OCI-LY3 (cell line): ENCODE results near the gene VAV2.

Experiments used
- CTCF ChIP-seq: fragments of 200-600, 300-600 bp; sonication (generic); IDR thresholded peaks from 2 replicates; pipeline ENCODE4 v1.5.1; 2014; ENCODE audit warnings: antibody characterized with exemption, low read length, low read depth
- EZH2phosphoT487 ChIP-seq: fragments of 200-600 bp; shearing (Covaris generic); IDR thresholded peaks from 2 replicates; pipeline ENCODE4 v1.6.1; 2018; ENCODE audit warnings: antibody characterized with exemption, mixed run types, low read depth

- TF ChIP-seq CTCF (no peak), EZH2phosphoT487 (no peak)
Measured at GRCh38 chr9:133767625-133768024, 224.5 kb downstream of the VAV2 start.
